GM12891 (cell line): Measurements from ENCODE around the gene ADARB1.

Experiments used
- PAX5 ChIP-seq: IDR thresholded peaks from 2 replicates; pipeline ENCODE4 v1.6.1; 2011; ENCODE audit warnings: low read length, moderate library complexity, mild to moderate bottlenecking; ENCODE audit not compliant: insufficient read depth, severe bottlenecking
- POLR2A ChIP-seq: IDR thresholded peaks from 2 replicates; pipeline ENCODE4 v1.6.1; 2011; ENCODE audit warnings: low read depth, low read length, control low read depth
- POLR2AphosphoS5 ChIP-seq: IDR thresholded peaks from 2 replicates; pipeline ENCODE4 v1.6.1; 2011; ENCODE audit warnings: low read depth, low read length, control low read depth
- POU2F2 ChIP-seq: IDR thresholded peaks from 2 replicates; pipeline ENCODE4 v1.6.1; 2011; ENCODE audit warnings: low read depth, mild to moderate bottlenecking, control low read depth, low read length, moderate library complexity
- TAF1 ChIP-seq: IDR thresholded peaks from 2 replicates; pipeline ENCODE4 v1.6.1; 2011; ENCODE audit warnings: low read depth, low read length, control low read depth

GRCh38 chr21:45085700-45086099 is 11.3 kb downstream of the ADARB1 start:
- TF ChIP-seq POLR2A, result no peak
- TF ChIP-seq PAX5, result no peak
- no peak for TF ChIP-seq POLR2AphosphoS5
- no peak for TF ChIP-seq TAF1
- no peak for TF ChIP-seq POU2F2
